Thymus (tissue), 11 donors: Measurements from ENCODE around the gene NEK1. TPM values are rescaled to one million over a fixed set of nuclear protein-coding genes. Genes with fewer than 3 reads are reported as not detected.

Source experiments
- DNase-seq, 9 donors: peaks; one replicate each; pipeline ENCODE4 v3.0.0-alpha.2; 2013; ENCODE audit warnings: low spot score in 9 of 9, low read depth in 6 of 9, missing footprints in 1 of 9
- H3K27ac ChIP-seq, 2 donors: one replicate each; pipeline ENCODE4 v1.5.1; 2013; ENCODE audit warnings: control low read depth in 1 of 2, low read depth in 1 of 2, low read length in 1 of 2, mild to moderate bottlenecking in 1 of 2, moderate library complexity in 1 of 2
- H3K27me3 ChIP-seq, 2 donors: one replicate each; pipeline ENCODE4 v1.5.1; 2013; ENCODE audit warnings: low read length in 1 of 2; ENCODE audit not compliant: control insufficient read depth in 2 of 2, insufficient read depth in 1 of 2
- H3K36me3 ChIP-seq, 2 donors: one replicate each; pipeline ENCODE4 v1.5.1; 2013; ENCODE audit warnings: low read length in 1 of 2, mild to moderate bottlenecking in 1 of 2, moderate library complexity in 1 of 2; ENCODE audit not compliant: control insufficient read depth in 2 of 2, insufficient read depth in 2 of 2
- H3K4me1 ChIP-seq, 2 donors: one replicate each; pipeline ENCODE4 v1.5.1; 2013; ENCODE audit warnings: low read length in 2 of 2; ENCODE audit not compliant: control insufficient read depth in 2 of 2, insufficient read depth in 2 of 2
- H3K4me3 ChIP-seq, 2 donors: one replicate each; pipeline ENCODE4 v1.5.1; 2013; ENCODE audit warnings: low read length in 2 of 2, control low read depth in 1 of 2, mild to moderate bottlenecking in 1 of 2
- H3K9me3 ChIP-seq, 2 donors: one replicate each; pipeline ENCODE4 v1.5.1; 2013; ENCODE audit warnings: low read length in 1 of 2, mild to moderate bottlenecking in 1 of 2; ENCODE audit not compliant: control insufficient read depth in 2 of 2, insufficient read depth in 1 of 2
- WGBS: extraction: QIAGEN DNeasy Blood & Tissue Kit; methylation state at CpG from one replicate; pipeline ENCODE4 v1.1.7; 2013; 5-methylcytosine and 5-hydroxymethylcytosine counted together
- polyA plus RNA-seq: library from polyadenylated mRNA; stranded (reverse); fragments of 200-250 nt; gene quantifications from one replicate; pipeline ENCODE4 v1.2.3, GENCODE V29; 2013
- total RNA-seq: library from RNA; stranded (reverse); fragments of 120-200 nt; gene quantifications from one replicate; pipeline ENCODE4 v1.2.4, GENCODE V29; 2013
- donor health status: healthy.

The NEK1 gene
- total and polyA plus RNA-seq, 2 donors, result 9.9 to 10.2 TPM

GRCh38 chr4:169655401-169655800 is 43.0 kb upstream of the NEK1 start:
- Histone ChIP-seq H3K27me3 (no peaks in the 10 kb centered on the region), H3K4me3 (no peak overlapping the region), H3K36me3 (no peaks in the 10 kb centered on the region), H3K9me3 (no peaks in the 10 kb centered on the region), H3K27ac (no peak overlapping the region), H3K4me1 (peaks cover 0 to 2% of the 10 kb centered on the region in 2 donors)
- WGBS, result 98% methylated on average over 6 of the region's 6 CpGs
- no peak for DNase-seq

GRCh38 chr4:169652535-169652934 is 40.2 kb upstream of the NEK1 start:
- no peak for DNase-seq
- H3K4me1 ChIP-seq, result no peaks in the 10 kb centered on the region
- H3K9me3 ChIP-seq, result no peaks in the 10 kb centered on the region
- H3K27ac ChIP-seq, result no peak overlapping the region
- no peaks in the 10 kb centered on the region for H3K27me3 ChIP-seq
- H3K4me3 ChIP-seq, result no peak overlapping the region
- no peaks in the 10 kb centered on the region for H3K36me3 ChIP-seq

DNA sequence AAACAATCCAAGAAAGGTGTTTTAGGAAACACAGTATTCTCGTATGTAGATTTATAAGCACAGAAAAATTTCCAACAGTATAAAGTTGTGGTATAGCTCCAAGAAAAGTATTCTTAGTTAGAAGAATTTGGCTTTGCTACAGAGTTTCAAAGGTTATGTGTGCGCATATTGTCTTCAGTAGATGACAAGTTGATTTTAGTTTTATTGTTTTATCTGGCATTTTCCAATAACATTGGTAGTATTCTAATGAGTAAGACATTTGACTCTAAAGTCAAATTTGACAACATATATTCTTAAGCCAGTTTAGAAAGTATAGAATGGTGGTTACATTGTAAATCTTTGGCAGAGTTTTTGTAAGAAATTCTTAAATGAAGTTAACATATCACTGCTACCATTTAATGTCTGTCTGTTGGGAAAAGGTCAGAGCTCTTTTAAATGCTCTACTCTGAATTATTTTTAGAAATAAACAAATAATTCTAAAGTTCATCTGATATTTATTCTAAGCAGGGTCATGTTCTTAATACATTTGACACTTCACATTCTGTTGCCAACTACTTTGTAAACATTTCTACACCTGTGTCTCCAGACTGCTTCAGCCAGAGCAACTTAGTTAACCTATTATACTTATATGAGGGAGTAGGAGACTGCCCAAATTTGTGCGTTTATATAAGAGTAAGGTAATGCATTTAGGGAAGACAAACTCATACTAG is 38.0 kb upstream of the NEK1 start:
- Histone ChIP-seq H3K27me3 (no peaks in the 10 kb centered on the region), H3K9me3 (no peaks in the 10 kb centered on the region), H3K4me3 (no peak overlapping the region), H3K4me1 (no peaks in the 10 kb centered on the region), H3K36me3 (no peaks in the 10 kb centered on the region), H3K27ac (no peak overlapping the region)
- no peak for DNase-seq
- 98% methylated on average over 3 of the region's 3 CpGs for WGBS

GRCh38 chr4:169649545-169650226 is 37.3 kb upstream of the NEK1 start:
- no peaks in the 10 kb centered on the region for H3K4me1 ChIP-seq
- no peak for DNase-seq

GRCh38 chr4:169645627-169646026 is 33.2 kb upstream of the NEK1 start:
- H3K9me3 ChIP-seq, result no peaks in the 10 kb centered on the region
- H3K4me1 ChIP-seq, result no peaks in the 10 kb centered on the region
- no peaks in the 10 kb centered on the region for H3K27me3 ChIP-seq
- H3K36me3 ChIP-seq, result peaks cover 0 to 5% of the 10 kb centered on the region in 2 donors
- H3K4me3 ChIP-seq, result no peak overlapping the region
- H3K27ac ChIP-seq, result no peak overlapping the region
- WGBS, result 97% methylated on average over 1 of the region's 1 CpG
- DNase-seq, result no peak

More at GRCh38 chr4:169649545-169650226, 37.3 kb upstream of the NEK1 start:
- Histone ChIP-seq H3K9me3 (no peaks in the 10 kb centered on the region), H3K36me3 (peaks cover 0 to 4% of the 10 kb centered on the region in 2 donors), H3K27me3 (no peaks in the 10 kb centered on the region), H3K27ac (no peak overlapping the region), H3K4me3 (no peak overlapping the region)
- WGBS, result 97% methylated on average over 7 of the region's 7 CpGs

DNA sequence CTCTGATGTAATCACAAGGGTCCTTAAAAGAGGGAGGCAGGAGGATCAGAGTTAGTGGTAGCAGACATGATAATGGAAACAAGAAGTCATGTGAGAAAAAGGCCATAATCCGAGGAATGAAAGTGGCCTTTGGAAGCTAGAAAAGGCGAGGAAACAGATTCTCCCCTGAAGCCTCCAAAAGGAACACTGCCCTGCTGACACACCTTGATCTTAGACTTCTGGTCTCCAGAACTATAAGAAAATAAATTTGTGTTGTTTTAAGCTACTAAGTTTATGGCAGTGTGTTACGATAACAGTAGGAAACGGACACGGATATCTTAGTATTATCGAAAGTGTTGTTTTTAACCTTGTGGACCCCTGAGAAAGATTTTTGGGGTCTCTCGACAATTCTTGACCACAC is 32.4 kb upstream of the NEK1 start:
- H3K27ac ChIP-seq, result no peak overlapping the region
- no peak overlapping the region for H3K4me3 ChIP-seq
- no peaks in the 10 kb centered on the region for H3K27me3 ChIP-seq
- peaks cover 0 to 5% of the 10 kb centered on the region in 2 donors for H3K36me3 ChIP-seq
- DNase-seq, result no peak
- no peaks in the 10 kb centered on the region for H3K4me1 ChIP-seq
- H3K9me3 ChIP-seq, result no peaks in the 10 kb centered on the region
- 99% methylated on average over 7 of the region's 7 CpGs for WGBS

GRCh38 chr4:169640261-169640870 is 28.0 kb upstream of the NEK1 start:
- no peak for DNase-seq
- Histone ChIP-seq H3K9me3 (no peaks in the 10 kb centered on the region), H3K27ac (no peak overlapping the region), H3K27me3 (no peaks in the 10 kb centered on the region), H3K36me3 (peaks cover 7 to 24% of the 10 kb centered on the region in 2 donors), H3K4me3 (no peak overlapping the region), H3K4me1 (no peaks in the 10 kb centered on the region)

DNA sequence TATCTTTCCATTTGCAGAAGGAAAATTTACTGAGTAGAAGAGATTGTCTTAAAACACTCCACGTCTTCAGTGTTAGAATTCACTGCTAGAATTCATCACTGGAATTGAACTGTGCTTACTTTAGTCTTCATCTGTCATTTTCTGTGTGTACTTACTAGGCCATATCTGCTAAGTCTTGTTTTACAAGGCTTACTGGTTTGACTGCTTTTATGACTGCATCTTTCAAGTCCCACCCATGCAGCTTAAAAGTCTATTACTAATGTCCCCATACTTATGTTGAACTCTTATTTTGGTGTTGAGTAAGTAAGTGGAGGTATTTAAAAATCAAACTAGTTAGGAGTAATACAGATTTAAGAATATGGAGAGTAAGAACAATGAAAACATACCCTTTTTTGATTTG is 22.6 kb upstream of the NEK1 start:
- no peaks in the 10 kb centered on the region for H3K27me3 ChIP-seq
- H3K27ac ChIP-seq, result no peak overlapping the region
- DNase-seq, result no peak
- H3K9me3 ChIP-seq, result no peaks in the 10 kb centered on the region
- no peaks in the 10 kb centered on the region for H3K4me1 ChIP-seq
- 95% methylated on average over 1 of the region's 1 CpG for WGBS
- H3K4me3 ChIP-seq, result no peak overlapping the region
- peaks cover 7 to 18% of the 10 kb centered on the region in 2 donors for H3K36me3 ChIP-seq

- H3K27ac ChIP-seq, result no peak overlapping the region
- no peaks in the 10 kb centered on the region for H3K4me1 ChIP-seq
- no peak overlapping the region for H3K4me3 ChIP-seq
- no peaks in the 10 kb centered on the region for H3K27me3 ChIP-seq
- peaks cover 0 to 11% of the 10 kb centered on the region in 2 donors for H3K36me3 ChIP-seq
- WGBS, result 98% methylated on average over 11 of the region's 11 CpGs
- no peak for DNase-seq
- H3K9me3 ChIP-seq, result no peaks in the 10 kb centered on the region
These were observed 20.5 kb upstream of the NEK1 start for GRCh38 chr4:169632896-169633295.
